AG04449 (cell line): ENCODE results near the gene COL17A1.
A peak's percentile ranks its signal among the peaks of the same experiment; 100 is the strongest.

Source experiments
- CTCF ChIA-PET: fragments of 350-600 bp; formaldehyde crosslinking; extraction: SDS; loops from one replicate; lab custom pipeline; 2021; ENCODE audit warnings: antibody characterized with exemption; lab: Yijun Ruan, JAX
- POLR2A ChIA-PET: fragments of 400-600, 350-600 bp; formaldehyde crosslinking; extraction: SDS; loops from one replicate; lab custom pipeline; 2020; ENCODE audit warnings: antibody characterized with exemption, inconsistent platforms; lab: Yijun Ruan, JAX
- DNase-seq: peaks from one replicate; pipeline ENCODE4 v3.0.0-alpha.2; 2010; ENCODE audit warnings: low read depth, low spot score
- H3K4me3 ChIP-seq: 2 replicates; pipeline ENCODE4 v1.5.1; 2011; ENCODE audit warnings: low read depth, mild to moderate bottlenecking, control low read depth, low read length
- TF ChIP-seq, protein P1 (sequence below): IDR thresholded peaks from one replicate; pipeline ENCODE4 v1.5.1; 2011; ENCODE audit warnings: mild to moderate bottlenecking, moderate library complexity, low read length, control low read depth, inconsistent platforms; ENCODE audit not compliant: insufficient read depth; ENCODE audit errors: missing control alignments

COL17A1 gene

DNA sequence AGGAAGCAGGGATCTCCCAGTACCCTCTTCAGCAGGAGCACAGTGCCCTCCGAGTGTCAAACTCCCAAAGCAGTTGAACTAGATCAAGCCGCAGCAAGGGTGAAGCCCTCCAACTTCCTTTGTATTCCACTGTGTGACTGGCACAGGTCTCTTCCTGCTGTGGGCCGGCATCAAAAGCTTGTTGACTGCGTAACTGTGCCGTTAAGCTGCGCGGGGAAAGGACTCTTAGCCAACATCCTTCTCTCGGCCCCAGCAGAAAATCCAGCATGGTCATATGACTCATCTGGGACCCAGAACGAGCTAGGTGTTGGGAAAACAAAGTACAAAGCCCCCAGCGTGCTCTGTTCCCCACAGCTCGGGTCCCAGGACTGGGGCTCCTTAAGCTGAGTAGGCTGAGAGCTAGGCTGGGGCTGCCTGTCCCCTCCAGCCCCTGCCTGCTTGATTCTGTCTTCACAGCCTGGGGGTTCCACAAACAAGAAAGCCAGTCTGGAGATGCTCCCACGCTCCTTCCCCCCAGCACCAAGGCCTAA lies 52.2 kb downstream of the COL17A1 start:
- DNase-seq, result no peak
- CTCF ChIA-PET, result interaction anchor here (1.0 kb wide), 1 partner anchor 89 kb away, joined by 4 read pairs; the partner anchor contains the start of gene SFR1
- H3K4me3 ChIP-seq, result no peak overlapping the region
- TF ChIP-seq, protein P1, sequence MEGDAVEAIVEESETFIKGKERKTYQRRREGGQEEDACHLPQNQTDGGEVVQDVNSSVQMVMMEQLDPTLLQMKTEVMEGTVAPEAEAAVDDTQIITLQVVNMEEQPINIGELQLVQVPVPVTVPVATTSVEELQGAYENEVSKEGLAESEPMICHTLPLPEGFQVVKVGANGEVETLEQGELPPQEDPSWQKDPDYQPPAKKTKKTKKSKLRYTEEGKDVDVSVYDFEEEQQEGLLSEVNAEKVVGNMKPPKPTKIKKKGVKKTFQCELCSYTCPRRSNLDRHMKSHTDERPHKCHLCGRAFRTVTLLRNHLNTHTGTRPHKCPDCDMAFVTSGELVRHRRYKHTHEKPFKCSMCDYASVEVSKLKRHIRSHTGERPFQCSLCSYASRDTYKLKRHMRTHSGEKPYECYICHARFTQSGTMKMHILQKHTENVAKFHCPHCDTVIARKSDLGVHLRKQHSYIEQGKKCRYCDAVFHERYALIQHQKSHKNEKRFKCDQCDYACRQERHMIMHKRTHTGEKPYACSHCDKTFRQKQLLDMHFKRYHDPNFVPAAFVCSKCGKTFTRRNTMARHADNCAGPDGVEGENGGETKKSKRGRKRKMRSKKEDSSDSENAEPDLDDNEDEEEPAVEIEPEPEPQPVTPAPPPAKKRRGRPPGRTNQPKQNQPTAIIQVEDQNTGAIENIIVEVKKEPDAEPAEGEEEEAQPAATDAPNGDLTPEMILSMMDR, result no peak
- POLR2A ChIA-PET, result interaction anchor here (0.7 kb wide), 1 partner anchor 294 kb away, joined by 4 read pairs; no protein-coding TSS in a partner anchor

DNA sequence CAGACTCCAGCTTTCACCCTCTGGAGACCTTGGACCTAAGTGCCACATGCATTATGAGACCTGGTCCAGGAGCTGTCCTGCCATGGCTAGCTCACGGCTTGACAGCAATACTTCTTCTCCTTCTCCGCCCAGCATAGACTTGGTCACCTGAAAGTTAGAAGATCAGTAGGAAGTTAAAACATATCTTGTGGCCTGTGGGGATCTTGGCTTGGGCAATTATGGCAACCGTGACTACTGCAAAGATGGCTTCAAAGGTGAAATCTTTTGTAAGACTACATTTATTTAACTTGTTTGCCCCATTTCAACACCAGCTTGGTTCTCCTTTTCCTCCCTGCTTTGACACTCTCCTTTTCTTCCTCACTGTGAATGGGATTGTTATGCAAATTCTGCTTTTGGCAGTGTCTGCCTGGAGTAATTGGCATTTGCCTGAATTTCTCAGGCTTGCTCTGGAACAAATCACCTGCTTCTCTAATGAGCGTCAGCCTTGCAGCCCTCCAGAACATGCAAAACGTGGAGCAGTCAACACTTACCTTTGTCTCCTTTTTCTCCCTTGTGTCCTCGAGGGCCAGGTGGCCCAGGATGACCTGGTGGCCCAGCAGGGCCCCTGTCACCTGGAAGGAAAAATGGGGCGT lies 53.4 kb downstream of the COL17A1 start:
- DNase-seq, result no peak
- no peak overlapping the region for H3K4me3 ChIP-seq
- POLR2A ChIA-PET, result no interaction called here
- TF ChIP-seq, protein P1, result no peak
- CTCF ChIA-PET, result interaction anchor here (1.0 to 1.9 kb wide), 5 partner anchors 10 to 91 kb away, joined by 3 to 9 read pairs (median 3); no protein-coding TSS in a partner anchor

DNA sequence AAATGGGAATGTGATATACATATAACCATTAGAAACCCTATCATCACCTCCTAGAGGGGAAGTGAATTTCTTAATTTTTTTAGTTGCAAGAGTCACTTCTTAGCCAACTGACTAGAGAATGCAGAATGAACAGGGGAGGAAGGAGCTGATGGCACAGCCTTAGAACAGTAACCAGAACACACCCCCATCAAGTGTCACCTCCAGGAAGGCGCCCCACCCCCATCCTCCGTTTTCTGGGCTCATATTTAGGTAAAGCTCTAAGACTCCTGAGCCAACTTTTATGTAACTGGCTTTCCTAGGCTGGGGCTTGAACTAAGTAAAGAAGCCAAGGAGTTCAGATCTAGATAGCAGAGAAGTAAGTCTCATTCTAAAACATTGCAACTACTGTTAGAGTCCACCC lies 54.0 kb downstream of the COL17A1 start:
- H3K4me3 ChIP-seq, result no peak overlapping the region
- TF ChIP-seq, protein P1, result no peak
- no peak for DNase-seq
- ChIA-PET CTCF (interaction anchor here (1.0 to 1.9 kb wide), 5 partner anchors 10 to 92 kb away, joined by 3 to 9 read pairs (median 3); no protein-coding TSS in a partner anchor), POLR2A (no interaction called here)

DNA sequence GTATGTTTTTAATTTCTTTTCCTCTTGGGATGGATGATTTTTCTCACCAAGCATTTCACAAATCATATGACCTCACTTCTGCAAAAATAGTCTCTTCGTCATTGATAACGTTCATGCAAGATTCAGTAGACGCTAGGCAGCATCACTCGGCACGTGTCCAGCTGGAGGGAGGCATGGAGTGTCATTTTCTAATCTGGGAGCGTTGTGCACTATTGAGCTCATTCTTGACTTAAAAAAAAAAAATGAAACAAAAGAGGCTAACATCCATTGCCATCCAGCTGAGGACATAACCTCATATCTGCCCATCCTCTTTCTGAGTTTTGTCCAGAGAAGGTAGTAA lies 56.2 kb downstream of the COL17A1 start:
- TF ChIP-seq, protein P1, result no peak
- no peak for DNase-seq
- ChIA-PET POLR2A (no interaction called here), CTCF (interaction anchor here (0.6 to 1.4 kb wide), 4 partner anchors 47 to 142 kb away, joined by 3 read pairs; no protein-coding TSS in a partner anchor)
- no peak overlapping the region for H3K4me3 ChIP-seq

DNA sequence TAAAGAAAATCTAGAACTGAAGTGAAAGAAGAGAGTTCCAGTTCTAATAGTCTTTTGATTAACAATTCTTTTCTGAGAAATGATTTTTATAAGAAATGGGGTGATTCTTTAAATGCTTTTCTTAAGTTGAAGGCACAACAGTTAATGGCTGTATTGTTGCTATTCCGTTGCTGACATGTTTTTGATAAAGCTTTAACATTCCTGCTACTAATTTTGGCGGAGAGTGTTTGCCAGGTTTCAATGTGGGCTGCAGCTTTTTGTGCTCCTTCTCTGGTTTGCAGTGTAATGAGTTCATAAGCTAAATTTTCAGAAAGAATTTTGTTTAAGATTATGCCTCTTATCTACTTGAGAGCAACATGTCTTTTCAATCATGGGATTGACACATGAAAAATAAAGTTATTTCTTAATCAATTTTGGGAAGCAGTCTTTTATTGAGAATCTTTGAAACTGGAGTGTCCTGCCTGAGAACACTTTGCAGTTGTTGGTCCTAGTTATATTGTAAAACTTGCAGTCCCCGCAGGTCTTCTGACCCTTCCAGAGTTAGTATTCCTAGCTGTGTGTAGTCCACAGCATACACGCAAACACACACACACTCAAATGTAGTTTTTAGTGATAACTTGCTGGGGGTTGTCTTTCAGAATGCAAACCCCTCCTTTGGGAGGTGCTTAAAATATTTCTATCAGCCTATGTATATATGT lies 56.7 kb downstream of the COL17A1 start:
- no peak for DNase-seq
- TF ChIP-seq, protein P1, result no peak
- CTCF ChIA-PET, result interaction anchor here (0.6 to 1.4 kb wide), 10 partner anchors 9 to 246 kb away, joined by 3 to 5 read pairs (median 3); partner anchors contain the start of gene SFR1
- POLR2A ChIA-PET, result no interaction called here
- H3K4me3 ChIP-seq, result no peak overlapping the region

DNA sequence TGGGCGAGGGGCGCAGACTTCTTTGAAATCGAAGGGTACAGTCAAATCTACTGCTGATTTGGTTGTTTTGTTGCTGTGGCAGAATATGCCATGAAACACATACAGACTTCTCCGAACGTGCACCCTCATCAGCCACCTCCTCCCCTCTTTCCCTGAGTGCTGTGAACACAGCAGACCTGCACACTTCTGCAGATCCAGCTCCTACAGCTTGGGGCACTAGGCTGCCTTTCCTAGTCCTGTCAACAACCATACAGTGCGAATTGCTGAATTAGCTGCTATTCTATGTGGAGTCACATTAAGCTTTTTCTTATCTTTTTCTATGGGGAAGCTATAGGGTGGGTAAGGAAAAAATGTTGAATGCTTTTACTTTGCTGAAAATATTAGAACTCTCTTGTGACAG lies 57.5 kb downstream of the COL17A1 start:
- no peak for DNase-seq
- TF ChIP-seq, protein P1, result peak; percentile 40
- no peak overlapping the region for H3K4me3 ChIP-seq
- ChIA-PET POLR2A (no interaction called here), CTCF (interaction anchor here (0.8 to 1.4 kb wide), 7 partner anchors 10 to 247 kb away, joined by 3 to 5 read pairs (median 3); partner anchors contain the start of gene SFR1)
